GM23248 (cell line): ENCODE measurements around the gene BMPR1B.

Source experiments
- EZH2 ChIP-seq: fragments of 200-600 bp; sonication (generic); IDR thresholded peaks from 2 replicates; pipeline ENCODE4 v1.6.1; 2018; ENCODE audit warnings: antibody characterized with exemption, mild to moderate bottlenecking; ENCODE audit not compliant: insufficient read depth, poor library complexity, severe bottlenecking
- EZH2phosphoT487 ChIP-seq: fragments of 200-600 bp; sonication (generic); IDR thresholded peaks from 2 replicates; pipeline ENCODE4 v1.6.1; 2018; ENCODE audit warnings: antibody characterized with exemption, moderate library complexity, mild to moderate bottlenecking, low read depth; ENCODE audit not compliant: insufficient read depth

DNA sequence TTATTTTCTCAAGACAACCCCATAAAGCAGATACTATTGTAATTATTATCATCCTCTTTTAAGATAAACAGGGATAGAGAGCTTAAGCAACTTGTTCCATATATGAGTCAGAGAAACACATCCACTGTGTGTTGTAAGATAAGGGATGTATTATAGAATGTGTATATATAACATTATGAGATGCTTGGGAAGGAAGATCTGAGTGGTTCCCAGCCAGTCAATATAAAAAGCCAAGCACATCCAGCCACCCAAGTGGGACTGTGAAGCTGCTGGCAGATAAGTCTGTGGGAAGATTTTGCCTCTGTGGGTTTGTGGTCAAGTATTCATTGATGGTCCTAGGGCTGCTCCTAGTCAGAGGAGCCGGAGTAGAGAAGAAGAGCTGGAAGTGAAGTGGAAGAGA lies 16.5 kb upstream of the BMPR1B start:
- TF ChIP-seq EZH2 (no peak), EZH2phosphoT487 (no peak)
